ENCODE results near the gene CPNE2.

The CPNE2 gene

GRCh38 chr16:57077714-57078113 is 14.7 kb upstream of the CPNE2 start:
- H3K4me3 ChIP-seq (ENCODE audit: control insufficient read depth, low read depth, low read length): no peak overlapping the region
- TF ChIP-seq CTCF (conservative IDR thresholded peaks at IDR 0.05; ENCODE audit: control insufficient read depth, insufficient read depth, low read depth, low read length): no peak
- DNase-seq (ENCODE audit: low read depth): no peak

GRCh38 chr16:57081744-57082143 is 10.6 kb upstream of the CPNE2 start:
- TF ChIP-seq CTCF (conservative IDR thresholded peaks at IDR 0.05; ENCODE audit: control insufficient read depth, insufficient read depth, low read depth, low read length): no peak
- no peak overlapping the region for H3K4me3 ChIP-seq (ENCODE audit: control insufficient read depth, low read depth, low read length)

GRCh38 chr16:57082664-57083063 is 9.7 kb upstream of the CPNE2 start:
- no peak overlapping the region for H3K4me3 ChIP-seq (ENCODE audit: control insufficient read depth, low read depth, low read length)

More at GRCh38 chr16:57081744-57082143, 10.6 kb upstream of the CPNE2 start:
- no peak for DNase-seq (ENCODE audit: low read depth)

GRCh38 chr16:57083485-57084126 is 8.8 kb upstream of the CPNE2 start:
- H3K4me3 ChIP-seq (ENCODE audit: control insufficient read depth, low read depth, low read length): no peak overlapping the region
- no peak for TF ChIP-seq CTCF (conservative IDR thresholded peaks at IDR 0.05; ENCODE audit: control insufficient read depth, insufficient read depth, low read depth, low read length)
- no peak for DNase-seq (ENCODE audit: low read depth)

More at GRCh38 chr16:57082664-57083063, 9.7 kb upstream of the CPNE2 start:
- DNase-seq (ENCODE audit: low read depth): no peak
- no peak for TF ChIP-seq CTCF (conservative IDR thresholded peaks at IDR 0.05; ENCODE audit: control insufficient read depth, insufficient read depth, low read depth, low read length)

GRCh38 chr16:57084257-57084770 is 8.1 kb upstream of the CPNE2 start:
- no peak overlapping the region for H3K4me3 ChIP-seq (ENCODE audit: control insufficient read depth, low read depth, low read length)
- TF ChIP-seq CTCF (conservative IDR thresholded peaks at IDR 0.05; ENCODE audit: control insufficient read depth, insufficient read depth, low read depth, low read length): peak; percentile 99
- DNase-seq (ENCODE audit: low read depth): peak; percentile 74

GRCh38 chr16:57084996-57085395 is 7.4 kb upstream of the CPNE2 start:
- DNase-seq (ENCODE audit: low read depth): no peak
- no peak for TF ChIP-seq CTCF (conservative IDR thresholded peaks at IDR 0.05; ENCODE audit: control insufficient read depth, insufficient read depth, low read depth, low read length)
- no peak overlapping the region for H3K4me3 ChIP-seq (ENCODE audit: control insufficient read depth, low read depth, low read length)

Measured in fibroblast of mammary gland (primary cell).